ENCODE measurements around the gene PRRT1B. TPM values are rescaled to one million over a fixed set of nuclear protein-coding genes. Genes with fewer than 3 reads are reported as not detected.
A peak's percentile ranks its signal among the peaks of the same experiment; 100 is the strongest.

PRRT1B gene
- total and polyA plus RNA-seq, 9 of the 15 experiments (the other 6 are each of a cell fraction or from before 2014, with no cell fraction given), result not detected

GRCh38 chr9:131605770-131606590 is 60.7 kb downstream of the PRRT1B start (continued):
- TF ChIP-seq TEAD4 (IDR thresholded peaks at IDR 0.05; ENCODE audit: low read length) (no peak), TEAD4 (CRISPR knock-in tag; IDR thresholded peaks at IDR 0.05; ENCODE audit: borderline replicate concordance) (no peak), ARID4B (CRISPR knock-in tag; IDR thresholded peaks at IDR 0.05) (no peak), ARNT (IDR thresholded peaks at IDR 0.05) (no peak), HNRNPL (IDR thresholded peaks at IDR 0.05; ENCODE audit: low read depth, low read length) (no peak), NFIC (IDR thresholded peaks at IDR 0.05) (no peak), EGR1 (conservative IDR thresholded peaks at IDR 0.05) (peak; percentile 61), ZNF24 (IDR thresholded peaks at IDR 0.05) (no peak), SMAD2 (IDR thresholded peaks at IDR 0.05; ENCODE audit: low read depth, low read length) (no peak), MBD2 (IDR thresholded peaks at IDR 0.05; ENCODE audit: borderline replicate concordance, low read depth) (no peak), GTF3C2 (IDR thresholded peaks at IDR 0.05; ENCODE audit: borderline replicate concordance, extremely low read depth, insufficient read length) (no peak), RBM14 (IDR thresholded peaks at IDR 0.05; ENCODE audit: borderline replicate concordance, insufficient read depth, low read depth, low read length) (no peak), ZBTB11 (CRISPR knock-in tag; IDR thresholded peaks at IDR 0.05) (no peak), SMARCA4 (IDR thresholded peaks at IDR 0.05) (no peak), BCOR (IDR thresholded peaks at IDR 0.05) (no peak)
- TF ChIP-seq, protein P1, sequence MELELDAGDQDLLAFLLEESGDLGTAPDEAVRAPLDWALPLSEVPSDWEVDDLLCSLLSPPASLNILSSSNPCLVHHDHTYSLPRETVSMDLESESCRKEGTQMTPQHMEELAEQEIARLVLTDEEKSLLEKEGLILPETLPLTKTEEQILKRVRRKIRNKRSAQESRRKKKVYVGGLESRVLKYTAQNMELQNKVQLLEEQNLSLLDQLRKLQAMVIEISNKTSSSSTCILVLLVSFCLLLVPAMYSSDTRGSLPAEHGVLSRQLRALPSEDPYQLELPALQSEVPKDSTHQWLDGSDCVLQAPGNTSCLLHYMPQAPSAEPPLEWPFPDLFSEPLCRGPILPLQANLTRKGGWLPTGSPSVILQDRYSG (tag; conservative IDR thresholded peaks at IDR 0.05; ENCODE audit: low read depth), result no peak
